ELR (cell line): ENCODE data around the gene C16orf92.
"Not testable (repeated sequence)": the region's sequence is repeated elsewhere in the genome, so short reads cannot be mapped to it uniquely, and the experiment has no call there.

Experiments used
- DNase-seq: peaks from one replicate; pipeline ENCODE4 v3.0.0-alpha.2; 2015; ENCODE audit warnings: low read depth

Gene C16orf92

DNA sequence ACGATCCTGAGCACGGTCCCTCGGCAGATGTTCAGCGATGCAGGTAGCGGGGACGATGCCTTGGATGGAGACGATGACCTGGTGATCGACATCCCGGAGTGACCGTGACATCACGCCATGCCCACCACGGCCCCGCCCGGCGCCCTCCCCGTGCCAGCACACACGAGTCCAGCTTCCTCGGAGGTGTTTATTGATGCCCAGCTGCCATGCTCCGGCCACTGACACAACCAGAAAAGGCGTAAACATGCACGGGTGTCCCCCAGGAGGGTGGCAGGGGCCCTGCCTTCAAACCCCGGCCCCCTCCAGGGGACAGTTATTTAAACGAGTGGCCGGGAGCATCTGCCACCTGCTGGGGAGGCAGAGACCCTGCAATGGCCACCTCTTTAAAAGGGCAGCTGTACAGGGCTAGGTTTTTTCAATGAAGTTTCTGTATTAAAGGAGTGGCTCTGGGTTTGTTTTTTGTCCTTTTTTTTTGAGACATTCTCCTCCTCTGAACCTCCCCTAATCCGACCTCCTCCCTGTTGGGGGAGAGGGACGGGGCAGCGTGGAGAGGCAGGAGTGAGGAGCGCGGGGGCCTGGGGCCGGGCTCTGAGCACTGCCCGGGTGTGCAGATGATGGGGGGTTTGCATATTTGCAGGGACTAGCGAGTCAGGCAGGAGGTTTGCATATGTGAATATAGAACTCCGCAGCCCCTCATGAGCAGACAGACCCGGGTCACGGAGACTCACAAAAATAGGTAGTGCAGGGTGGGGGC, 17.5 kb upstream of the C16orf92 start:
- DNase-seq: peak; percentile 66

DNA sequence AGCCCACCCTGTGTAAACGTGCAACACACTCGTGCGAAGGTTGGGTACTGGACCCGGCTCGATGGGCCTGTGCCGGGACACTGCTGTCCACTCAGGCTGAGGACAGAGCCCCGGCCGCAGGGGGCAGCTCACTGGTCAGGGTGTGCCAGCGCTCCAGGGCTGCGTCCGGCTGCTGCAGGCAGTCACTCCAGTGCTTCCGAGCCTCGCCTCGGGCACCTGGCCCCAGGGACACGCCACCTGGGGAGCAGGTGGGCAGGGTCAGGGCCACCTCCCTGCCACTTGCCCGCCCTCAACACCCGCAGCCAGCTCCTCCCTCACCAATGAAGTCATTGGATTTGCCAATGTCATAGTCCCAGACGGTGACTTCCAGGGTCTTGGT, 16.9 kb upstream of the C16orf92 start:
- DNase-seq: no peak

DNA sequence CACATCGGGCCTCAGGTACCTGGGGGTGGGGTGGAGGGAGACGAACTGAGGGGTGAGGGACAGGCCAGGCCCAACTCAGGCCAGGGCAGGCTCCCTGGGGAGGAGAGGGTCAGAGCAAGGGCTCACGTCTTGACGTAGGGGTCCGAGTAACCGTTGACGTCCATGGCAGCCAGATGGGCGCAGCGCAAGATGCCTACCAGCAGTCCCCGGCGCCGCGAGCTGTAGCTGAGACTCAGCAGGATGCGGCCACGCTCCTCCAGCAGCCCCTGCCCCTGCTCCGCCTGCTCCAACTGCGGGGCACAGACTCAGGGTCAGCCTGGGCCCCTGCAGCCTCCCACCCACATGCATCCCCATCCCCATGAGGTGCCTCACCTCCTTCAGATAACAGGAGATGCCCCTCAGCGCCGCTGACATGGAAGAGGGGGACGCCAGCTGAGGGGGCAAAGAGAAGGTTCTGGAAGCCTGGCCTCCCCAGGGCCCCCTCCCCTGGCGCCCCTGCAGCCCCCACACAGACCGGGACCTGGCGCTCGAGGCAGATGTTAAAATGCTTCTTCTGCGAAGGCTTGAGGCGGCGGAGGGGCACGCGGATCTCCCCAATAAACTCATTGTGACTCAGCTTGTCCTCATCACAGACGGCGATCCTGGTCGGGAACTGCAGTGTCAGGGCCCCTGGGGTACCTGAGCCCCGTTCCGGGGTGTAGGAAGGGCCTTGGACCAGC, 16.2 kb upstream of the C16orf92 start:
- no peak for DNase-seq

DNA sequence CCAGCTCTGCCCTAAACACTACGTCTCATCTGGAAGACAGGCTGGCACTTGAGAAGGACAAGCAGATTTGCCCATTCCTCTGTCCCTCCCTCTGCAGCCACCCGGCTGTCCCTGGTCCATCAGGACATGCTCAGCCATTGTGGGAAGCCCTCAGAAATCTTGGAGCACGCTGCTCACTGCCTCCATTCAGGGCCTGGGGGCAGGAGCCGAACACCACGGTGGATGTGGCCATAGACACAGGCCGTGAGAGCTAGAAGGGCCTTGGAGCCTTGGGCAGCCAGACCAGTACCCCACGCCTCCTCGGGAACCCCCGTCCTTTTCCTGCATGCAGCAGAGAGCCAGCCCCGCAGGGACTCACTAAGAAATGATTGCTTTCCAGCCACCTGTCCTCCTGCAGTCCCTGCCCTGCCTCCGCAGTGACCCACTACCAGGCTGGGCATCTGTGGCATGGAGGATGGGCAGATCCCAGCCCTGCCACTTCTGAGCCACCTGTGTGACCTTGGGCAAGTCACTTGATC, 15.6 kb upstream of the C16orf92 start:
- DNase-seq: no peak

DNA sequence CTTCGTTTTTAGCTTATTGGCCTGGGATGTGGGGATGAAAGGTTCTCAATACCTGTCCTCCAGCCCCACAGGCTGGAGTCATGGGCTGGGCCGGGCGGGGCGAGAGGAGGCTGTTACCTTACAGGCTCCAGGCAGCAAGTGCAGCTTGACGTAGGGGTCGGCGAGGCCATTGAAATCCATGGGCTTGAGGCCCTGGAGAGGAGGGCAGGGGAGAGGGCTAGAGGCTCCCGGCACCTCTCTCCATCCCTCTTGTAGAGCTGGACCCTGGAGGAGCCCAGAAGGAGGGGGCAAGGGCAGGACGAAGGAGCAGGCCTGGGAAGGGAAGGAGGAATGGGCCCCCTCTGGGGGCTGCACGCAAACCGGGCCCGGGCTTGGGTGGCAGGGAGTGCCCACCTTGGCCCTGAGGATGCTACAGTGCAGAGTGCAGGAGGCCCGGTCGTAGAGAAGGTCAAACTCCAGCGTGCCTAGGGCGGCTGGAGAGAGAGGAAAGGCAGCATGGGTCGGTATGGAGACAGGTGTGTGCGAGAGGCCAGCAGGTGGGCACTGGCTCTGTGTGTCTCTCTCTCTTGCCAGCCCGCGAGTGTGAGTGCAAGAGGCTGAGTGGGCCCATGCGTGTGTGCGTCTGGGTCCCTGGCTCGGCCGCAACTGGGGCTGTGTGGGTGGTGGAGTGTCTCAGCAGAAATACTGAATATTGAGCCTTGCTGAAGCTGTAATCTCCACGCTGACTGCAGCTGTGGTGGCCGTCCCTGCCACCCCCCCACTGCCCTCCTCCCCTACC, 13.7 kb upstream of the C16orf92 start:
- no peak for DNase-seq

DNA sequence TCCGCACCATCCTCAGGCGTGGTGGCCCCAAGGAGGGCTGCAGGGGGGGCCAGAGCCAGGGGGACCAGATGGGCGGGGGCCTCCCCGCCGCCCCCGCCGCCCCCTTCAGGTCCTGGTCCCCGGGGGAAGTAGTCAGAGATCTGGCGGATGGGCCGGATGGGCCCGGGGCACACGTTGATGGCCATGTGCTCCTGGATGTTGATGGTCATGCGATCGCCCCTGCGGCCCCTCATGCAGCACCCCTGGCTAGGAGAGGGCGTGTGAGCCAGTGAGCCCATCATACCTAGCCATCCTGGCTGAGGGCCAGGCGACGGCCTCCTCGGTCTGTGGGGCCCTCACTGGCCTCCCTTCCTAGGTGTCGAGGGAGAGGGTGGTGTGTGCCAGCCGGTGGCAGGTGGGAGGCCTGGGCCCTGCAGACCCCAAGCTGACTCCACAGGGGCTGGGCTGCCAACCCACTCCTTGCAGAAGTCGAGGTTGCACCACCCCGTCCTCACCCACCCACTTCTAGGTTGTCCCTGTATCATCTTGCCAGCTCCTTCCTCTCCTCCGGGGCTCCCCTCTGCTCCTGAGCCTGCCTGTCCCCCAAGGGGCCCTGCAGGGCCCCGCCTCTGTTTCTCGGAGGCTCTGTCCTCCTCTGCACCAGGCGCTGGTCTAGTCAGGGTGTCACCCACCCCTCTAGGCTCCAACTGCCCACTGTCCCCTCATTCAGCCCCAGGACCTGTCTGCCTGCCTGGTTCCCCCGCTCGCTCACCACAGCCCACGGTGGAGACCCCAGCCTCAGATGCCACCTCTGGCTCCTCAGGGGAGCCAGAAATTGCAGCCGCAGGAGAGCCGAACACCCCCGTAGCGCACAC, 12.8 kb upstream of the C16orf92 start:
- no peak for DNase-seq

DNA sequence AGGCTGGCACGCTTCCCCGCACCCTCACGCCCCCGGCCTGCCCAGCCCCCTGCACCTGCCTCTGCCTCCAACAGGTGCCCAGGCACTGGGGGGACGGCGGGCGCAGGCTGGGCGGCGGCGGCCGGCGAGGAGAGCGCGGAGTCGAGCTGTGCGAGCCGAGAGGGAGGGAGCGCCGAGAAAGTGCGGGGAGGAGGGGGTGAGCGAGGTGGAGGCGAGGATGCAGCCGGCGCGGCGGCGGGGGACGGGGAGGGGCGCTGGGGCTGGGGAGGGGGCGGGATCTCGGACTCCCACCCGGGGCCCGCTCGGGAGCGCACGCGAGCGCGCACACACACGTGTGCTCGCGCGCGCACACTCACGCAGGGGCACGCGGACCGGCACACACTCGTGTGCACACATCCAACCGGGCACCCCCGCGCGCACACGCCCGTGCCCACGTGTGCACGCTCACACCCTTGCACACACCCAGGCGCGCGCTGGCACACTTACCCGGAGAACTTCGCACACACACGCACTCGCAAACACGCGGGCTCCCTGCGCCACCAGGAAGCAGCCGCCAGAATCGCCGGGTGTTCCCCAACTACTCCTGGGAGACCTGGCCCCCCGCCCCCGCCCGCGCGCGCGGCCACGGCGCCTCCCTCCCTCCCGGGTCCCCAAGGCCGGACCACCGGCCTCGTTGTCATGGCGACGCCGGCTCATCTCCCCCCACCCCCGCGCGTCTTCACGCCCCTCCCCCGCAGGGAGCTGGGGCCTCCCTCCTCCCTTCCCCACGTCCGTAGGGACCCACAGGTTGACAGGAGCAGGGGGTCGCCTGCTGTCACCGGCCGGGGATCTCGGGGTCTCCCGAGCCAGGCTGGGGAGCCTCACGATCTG, 11.9 kb upstream of the C16orf92 start, which contains the start of gene DOC2A:
Gene DOC2A (minus strand): TSS at position 184 of the 870 bp plus-strand sequence. CDS start 805 bp downstream, outside the sequence.
- no peak for DNase-seq

DNA sequence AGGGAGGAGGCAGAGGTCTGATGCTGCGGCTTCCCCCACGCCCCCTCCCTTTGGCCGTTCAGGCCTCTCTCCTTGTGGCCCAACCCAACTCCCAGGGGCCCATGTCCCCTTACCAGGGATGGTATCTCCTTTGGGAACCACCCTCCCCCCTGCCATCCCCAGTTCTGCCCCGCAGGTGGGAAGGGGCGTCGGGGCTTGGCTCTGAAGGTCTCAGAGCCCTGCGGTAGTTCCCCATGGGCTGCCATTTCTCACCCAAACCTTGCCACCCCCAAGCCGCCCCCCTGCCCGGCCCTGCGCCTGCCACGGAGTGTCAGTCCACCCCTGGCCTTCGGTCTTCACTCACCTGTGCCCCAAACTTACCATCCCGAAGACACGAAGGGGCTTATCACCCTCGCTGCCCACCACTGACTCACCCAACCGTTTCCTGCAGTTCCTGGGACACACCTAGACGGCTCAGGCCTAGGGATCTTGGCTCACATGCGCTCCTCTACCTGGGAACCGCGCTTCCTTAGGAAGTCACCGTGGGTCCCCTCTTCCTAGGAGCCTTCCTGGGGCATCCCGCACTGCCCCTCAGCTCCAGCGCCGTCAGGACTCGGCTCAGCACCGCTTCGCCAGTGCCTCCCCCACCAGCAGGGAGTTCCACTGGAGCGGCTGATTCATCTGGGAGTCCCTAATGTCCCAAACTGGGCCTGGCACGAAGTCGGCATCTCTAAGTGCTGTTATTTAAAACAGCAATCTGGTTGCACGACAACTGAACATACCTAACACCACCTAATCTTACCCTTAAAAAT, 11.1 kb upstream of the C16orf92 start:
- DNase-seq: no peak

DNA sequence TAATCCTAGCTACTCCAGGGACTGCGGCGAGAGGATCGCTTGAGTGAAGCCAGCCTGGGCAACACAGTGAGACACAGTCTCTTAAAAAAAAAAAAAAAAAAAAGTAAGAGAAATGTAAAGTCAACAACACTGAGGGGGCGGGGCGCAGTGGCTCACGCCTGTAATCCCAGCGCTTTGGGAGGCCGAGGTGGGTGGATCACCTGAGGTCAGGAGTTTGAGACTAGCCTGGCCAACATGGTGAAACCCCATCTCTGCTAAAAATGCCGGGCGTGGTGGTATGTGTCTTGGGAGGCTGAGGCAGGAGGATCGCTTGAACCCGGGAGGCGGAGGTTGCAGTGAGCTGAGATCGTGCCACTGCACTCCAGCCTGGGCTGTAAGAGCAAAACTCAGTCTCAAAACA, 10.4 kb upstream of the C16orf92 start:
- not testable (repeated sequence) for DNase-seq

DNA sequence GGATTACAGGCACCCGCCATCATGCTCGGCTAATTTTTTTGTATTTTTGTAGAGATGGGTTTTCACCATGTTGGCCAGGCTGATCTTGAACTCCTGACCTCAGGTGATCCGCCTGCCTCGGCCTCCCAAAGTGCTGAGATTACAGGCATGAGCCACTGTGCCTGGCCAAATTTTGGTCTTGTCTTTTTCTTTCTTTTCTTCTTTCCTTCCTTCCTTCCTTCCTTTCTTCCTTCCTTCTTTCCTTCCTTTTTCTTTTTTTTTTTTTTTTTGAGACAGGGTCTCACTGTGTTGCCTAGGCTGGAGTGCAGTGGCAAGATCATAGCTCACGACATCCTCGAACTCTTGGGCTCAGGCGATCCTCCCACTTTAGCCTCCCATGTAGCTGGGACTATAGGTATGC, 7.5 kb upstream of the C16orf92 start:
- DNase-seq: not testable (repeated sequence)

DNA sequence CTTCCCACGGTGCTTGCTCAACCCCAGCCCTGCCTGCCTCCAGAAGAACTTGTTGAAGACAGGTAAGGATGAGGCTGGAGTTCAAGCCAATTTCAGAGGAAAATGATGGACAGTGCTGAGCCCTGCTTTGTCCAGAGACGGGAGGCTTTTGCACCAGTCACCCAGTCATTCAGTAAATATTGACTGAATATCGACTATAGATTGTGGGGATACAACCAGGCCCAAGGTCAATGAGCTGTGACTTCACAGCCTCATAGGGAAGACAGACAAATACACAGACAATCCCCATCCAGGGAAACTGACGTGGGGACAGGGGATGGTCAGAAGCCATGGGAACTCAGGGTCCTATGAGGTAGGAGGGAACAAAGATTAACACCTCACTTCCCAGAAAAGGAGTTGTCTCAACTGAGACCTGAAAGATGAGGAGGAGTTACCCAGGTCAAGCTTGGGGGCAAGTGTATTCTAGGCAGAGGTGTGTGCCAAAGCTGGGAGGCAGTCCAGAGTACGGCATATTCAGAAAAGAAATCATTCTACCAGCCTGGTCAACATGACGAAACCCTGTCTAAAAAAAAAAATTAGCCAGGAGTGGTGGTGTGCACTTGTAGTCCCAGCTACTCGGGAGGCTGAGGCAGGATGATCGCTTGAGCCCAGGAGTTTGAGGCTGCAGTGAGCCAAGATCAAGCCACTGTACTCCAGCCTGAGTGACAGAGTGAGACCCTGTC, 6.3 kb upstream of the C16orf92 start:
- no peak for DNase-seq

DNA sequence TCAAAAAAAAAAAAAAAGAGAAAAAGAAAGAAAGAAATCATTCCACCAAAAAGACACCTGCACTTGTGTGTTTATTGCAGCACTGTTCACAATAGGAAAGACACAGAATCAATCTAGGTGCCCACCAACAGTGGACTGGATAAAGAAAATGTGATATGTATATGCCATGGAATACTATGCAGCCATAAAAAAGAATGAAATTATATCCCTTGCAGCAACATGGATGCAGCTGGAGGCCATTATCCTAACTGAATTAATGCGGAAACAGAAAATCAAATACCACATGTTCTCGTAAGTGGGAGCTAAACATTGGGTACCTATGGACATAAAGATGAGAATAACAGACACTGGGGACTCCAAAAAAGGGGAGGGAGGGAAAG, 5.7 kb upstream of the C16orf92 start:
- no peak for DNase-seq

DNA sequence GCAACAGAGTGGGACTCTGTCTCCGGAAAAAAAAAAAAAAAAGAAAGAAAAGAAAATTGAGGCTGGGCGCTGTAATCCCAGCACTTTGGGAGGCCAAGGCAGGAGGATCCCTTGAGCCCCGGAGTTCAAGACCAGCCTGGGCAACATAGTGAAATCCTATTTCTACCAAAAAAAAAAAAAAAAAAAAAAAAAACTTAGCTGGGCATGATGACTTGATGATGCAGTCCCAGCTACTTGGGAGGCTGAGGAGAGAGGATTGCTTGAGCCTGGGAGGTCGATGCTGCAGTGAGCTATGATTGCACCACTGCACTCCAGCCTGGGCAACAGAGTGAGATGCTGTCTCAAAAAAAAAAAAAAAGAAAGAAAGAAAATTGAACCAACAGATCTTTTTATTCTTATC, 5.1 kb upstream of the C16orf92 start:
- not testable (repeated sequence) for DNase-seq

DNA sequence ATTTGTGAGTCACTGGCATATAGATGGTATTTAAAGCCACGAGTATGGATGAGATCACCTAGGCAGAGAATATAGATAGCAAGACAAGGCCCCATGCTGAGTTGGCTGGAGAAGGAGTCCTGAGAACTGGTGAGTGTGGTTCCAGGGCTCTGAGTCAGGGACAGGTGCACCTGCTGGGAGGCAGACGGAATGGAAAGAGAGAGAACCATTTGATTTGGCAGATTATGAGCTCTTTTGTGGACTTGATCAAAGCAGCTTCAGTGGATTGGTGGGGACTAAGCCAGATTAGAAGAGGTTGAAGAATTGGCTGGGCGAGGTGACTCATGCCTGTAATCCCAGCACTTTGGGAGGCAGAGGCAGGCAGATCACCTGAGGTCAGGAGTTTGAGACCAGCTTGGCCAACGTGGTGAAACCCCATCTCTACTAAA, 4.3 kb upstream of the C16orf92 start:
- peak; percentile 62 for DNase-seq

DNA sequence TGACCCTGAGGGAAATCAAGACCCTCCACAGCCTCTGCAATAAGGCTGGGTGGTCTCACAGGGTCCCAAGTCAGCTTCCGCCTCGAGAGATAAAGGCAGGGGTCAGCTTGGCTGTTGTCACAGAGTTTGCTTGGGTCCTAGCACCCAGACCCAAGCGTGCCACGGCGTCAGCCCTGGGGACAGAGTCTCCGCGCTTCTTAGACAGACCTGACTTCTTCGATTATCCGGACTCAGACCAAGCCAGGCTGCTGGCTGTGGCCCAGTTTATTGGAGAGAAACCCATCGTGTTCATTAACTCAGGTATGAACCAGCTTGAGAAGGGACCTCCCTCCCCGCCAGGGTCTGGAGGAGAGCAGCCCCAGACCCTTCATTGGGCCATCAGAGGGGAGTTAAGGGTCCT, 588 bp downstream of the C16orf92 start:
- DNase-seq: no peak

DNA sequence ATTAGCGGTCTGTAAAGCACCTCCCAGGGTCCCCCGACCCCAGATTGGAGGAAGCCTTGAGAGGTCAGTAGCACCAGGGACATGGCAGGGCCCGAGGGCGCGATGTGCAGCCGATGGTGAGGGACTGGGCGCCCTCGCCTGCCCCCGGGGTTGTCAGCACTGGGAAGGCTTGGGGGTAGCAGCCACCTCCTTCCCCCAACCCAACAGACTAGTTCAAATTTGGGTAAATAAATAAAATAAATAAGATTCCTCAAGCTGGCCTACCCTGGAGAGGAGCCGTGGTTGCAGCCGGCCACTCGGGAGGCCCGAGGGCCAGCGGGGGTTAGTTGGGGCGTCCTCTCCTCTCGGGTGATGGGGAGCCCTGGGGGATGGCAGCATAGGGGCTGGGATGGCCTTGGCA, 1.5 kb downstream of the C16orf92 start:
- no peak for DNase-seq

DNA sequence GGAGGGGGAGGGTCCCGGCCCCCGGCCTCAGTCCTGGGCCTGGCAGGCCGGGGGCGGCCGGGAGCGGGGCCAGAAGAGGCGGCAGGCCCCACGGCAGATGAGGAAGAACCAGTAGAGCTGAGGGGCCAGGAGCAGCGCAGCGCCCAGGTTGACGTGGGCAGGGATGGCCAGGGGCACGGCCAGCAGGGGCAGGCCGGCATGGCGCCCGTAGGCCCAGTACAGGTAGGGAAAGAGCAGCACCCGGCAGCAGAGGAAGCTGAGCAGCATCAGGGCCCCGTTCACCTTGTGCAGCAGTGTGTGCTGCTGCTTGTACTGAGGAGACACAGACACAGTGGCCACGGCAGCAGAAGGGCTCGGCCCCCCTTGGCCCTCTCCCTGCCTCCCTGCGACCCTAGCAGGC, 2.2 kb downstream of the C16orf92 start:
- no peak for DNase-seq

DNA sequence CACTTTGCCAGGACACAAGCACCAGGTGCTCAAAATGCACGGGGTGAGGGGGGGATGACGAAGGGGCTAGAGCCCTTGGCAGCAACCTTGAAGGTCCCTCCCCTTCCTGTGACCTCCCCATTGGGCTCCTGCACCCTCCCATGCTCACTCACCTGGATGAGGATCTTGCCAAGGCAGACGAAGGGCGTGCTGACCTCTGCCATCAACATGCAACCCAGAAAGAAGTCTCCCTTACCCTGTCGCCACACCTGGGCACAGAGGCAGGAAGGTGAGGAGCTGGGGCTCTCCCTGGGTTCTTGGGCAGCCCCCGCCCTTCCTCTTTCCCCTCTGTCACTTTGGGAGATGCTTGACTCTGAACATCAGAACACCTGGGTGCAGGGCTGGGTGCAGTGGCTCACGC, 2.6 kb downstream of the C16orf92 start:
- DNase-seq: no peak

DNA sequence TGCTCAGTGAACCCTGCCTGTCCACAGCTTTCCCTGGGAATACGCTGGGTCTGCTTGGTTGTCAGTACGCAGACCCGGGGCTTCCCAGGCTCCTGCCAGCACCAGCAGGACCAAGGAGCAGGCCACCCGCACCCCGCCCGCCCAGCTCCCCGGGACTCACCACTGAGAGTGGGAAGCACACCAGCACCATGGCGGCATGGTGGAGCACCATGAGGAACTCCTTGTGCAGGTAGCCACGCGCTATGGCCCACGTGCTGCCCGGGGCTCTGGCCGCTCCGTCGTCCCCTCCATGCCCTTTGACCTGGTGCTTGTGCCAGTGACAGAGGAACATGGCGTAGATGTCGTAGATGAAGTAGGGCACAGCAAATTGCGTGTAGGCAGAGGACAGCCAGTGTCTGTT, 3.5 kb downstream of the C16orf92 start:
- DNase-seq: no peak
